DMS153 treated with DMSO at 0.1 percent for 48 hours (cell line): ENCODE data around the gene WFS1.

Source experiments
- DNase-seq: peaks from one replicate; lab custom pipeline; 2025; ENCODE audit not compliant: unreplicated experiment; lab: John Stamatoyannopoulos, UW

WFS1 gene

DNA sequence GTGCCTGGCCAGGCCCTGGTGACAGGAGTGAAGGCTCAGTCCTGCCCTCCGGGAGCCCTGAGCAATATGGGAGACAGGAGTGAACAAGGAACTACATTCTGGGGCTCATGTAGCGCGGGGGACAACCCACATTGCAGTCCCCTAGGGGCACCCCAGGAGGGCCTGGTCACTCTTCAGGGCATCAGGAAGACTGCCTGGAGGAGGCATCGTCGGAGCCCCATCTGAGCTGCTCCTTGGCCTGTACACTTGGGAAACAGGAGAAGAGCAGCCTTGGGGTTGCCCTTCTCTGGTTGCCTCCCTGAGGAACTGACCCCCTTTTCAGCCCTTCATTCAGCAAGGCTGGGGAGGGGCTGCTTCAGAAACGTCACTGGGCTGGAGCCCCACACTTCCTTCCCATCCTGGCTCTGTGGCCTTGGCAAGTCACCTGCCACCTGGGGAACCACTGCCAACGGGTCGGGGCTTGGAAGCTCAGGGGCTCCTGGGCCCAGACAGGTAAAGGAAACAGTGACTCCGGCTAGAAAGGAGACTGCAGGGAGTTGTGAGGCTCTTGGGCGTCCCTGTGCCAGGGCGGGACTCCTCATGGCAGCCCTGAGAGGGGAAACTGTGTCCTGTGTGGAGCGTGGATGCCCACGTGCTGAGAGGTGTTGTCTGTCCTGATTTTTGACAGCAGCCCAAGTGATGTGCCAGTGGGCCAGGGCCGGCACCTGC is 10.1 kb downstream of the WFS1 start:
- DNase-seq: no peak

DNA sequence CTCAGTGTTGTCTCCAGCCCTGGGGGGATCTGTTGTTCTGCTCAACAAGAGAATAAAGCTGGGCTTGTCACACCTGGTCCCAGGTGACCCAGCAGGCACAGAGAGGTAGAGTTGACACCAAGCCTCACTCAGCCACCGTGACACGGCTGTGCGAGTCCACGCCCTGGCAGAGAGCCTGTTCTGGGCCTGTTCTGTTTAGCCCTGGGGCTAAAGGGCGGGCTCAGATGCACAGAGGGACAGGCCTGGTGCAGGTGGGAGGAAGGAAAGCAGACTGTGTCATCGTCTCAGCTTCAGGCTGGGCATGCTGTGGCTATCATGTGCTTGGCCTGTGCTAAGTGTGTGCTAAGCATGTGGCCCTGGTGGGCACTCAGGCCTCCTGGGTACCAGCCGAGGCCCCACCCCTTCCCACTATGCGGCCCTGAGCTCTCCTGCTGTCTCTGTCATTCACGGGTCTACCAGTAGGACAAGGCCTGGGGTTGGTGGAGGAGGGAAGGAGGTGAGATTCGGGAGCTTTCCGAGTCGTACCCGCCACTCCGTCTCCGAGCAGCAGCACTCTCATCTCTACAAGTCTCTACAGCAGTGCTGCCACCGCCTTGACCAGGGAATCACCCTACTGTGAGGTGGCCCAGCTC is 10.8 kb downstream of the WFS1 start:
- no peak for DNase-seq

DNA sequence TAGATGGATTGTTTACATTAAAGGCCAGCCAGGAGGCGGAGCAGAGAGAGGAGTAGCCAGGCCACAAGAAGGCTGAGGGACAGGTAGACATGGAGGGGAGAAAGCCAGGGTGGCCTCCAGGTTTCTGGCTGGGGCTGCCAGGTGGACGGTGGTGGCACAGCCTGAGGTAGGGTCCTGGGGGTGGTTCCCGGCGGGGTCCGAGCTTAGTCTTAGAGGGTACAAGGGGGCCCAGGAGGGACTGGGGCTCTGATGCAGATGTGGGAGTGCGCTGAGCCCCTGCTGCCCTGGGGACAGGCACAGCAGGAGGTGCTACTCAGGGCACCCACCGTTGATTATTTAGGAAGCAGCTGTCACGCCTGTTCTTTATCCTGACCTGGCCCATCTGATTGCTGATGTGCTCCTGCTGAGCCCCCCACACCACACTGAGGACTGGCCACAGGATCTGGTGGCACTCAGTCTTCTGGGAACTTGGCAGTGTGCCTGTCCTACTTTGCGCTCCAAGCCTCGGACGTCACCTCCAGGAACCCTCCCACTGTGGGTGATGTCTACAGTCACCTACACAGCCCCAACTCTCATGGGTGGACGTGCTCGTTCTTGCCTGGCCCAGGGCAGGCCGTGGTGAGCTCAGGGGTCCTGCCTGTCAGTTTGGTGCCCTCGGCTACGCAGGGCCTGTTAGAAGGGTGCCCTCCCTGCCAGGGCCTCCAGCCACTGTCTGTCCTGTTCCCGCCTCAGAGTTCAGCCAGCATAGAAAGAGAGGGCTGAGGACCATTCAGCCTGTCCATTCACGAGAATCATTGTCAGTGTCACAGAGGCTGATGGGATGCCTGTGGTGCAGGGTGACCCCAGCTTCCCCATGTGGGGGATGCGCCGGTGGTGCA is 12.0 kb downstream of the WFS1 start:
- no peak for DNase-seq

DNA sequence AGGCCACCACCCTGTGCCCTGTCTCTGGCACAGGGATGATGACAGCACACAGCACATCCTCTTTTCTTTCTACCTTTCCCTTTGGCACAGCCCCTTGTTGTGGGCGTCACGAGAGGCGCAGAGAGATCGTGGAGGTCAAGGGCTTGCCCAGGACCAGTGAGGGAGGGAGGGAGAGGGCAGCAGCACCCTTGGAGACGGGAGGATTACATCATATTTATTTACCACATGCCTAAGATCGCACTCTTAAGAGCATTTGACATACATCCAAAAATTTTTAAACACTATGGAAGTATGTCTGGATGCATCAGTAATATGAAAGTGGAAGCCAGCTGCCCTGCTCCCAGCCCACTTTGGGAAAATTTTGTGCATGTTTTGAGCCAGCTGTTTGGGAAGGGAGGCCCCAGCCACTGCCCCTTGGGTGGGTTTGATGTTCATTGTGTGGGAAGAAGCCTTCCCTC is 12.7 kb downstream of the WFS1 start:
- DNase-seq: no peak

DNA sequence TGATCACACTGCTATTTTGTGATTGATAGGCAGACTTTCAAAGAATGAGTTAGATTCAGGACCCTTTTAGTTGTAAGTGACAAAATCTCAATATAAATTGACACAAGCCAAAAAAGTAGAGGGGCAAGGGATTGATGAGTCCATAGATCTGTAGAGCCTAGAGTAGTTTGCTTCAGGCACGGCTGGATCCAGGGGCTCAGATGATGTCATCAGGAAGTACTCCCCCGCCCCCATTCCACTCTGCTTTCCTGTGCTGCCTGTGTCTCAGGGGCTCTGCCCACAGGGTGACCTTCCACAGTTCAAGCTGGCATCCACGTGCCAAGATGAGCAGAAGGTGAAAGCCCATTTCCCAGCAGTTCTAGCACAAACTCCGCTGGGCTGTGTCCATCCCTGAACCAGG is 13.6 kb downstream of the WFS1 start:
- no peak for DNase-seq

DNA sequence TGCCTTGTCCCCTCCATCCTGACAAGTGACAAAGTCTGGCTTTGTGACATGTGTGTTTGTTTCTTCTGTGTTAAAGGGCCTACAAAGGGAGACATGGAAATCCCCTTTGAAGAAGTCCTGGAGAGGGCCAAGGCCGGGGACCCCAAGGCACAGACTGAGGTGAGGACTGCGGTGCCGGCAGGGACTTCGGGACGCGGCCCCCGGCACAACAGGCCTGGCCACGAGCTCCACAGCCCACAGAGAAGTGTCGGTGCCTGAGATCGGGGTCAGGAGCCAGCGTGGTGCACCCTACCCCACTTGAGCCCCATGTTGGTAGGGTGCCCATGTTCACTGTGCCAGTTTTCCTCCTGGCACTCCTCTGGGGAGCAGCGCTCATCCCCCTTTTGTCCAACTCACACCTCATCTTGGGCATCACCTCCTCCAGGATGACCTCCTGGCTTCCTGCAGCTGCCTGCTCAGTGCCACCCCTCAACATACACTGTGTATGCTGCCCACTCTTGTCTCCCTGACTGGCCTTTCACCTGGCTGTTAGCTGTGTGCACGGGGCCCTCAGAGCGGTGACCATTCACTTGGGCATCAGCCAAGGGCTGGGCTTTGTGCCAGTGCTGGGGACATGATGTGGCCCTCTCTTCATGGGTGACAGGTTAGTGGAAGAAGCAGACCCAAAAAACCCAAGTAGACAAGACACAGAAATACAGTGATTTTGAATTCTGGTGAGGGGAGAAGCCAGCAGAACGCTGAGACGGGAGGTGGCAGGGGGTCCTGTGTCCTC is 17.6 kb downstream of the WFS1 start:
- no peak for DNase-seq

DNA sequence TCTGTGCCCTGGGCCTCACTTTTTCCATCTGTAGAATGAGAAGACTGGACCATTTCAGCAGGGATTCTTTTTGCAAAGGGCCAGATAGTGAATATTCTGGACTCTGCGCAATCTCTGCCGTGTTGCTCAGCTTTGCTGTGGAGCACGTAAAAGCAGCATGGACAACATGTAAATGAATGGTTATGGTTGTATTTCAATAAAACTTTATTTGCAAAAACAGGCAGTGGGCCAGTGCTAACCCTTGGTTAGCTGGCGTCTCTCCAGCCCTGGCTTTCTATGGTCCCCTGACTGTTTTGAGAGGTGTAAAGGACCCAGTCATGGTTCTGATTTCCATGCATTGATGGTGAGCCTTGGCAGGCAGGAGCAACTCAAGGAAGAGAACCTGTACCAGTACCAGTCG is 18.7 kb downstream of the WFS1 start:
- no peak for DNase-seq

DNA sequence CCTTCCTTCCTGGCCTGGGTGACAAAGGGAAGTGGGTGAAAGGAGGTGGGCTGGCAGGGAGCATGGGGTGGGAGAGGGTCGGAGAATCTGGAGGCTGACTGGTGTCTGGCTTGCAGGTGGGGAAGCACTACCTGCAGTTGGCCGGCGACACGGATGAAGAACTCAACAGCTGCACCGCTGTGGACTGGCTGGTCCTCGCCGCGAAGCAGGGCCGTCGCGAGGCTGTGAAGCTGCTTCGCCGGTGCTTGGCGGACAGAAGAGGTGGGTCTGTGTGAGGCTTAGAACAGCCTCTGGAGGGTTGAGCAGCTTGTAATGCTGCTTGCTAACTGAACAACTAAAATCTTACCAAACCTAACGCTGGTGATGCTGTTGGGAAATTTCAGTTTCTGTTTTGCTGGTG is 19.2 kb downstream of the WFS1 start:
- no peak for DNase-seq

DNA sequence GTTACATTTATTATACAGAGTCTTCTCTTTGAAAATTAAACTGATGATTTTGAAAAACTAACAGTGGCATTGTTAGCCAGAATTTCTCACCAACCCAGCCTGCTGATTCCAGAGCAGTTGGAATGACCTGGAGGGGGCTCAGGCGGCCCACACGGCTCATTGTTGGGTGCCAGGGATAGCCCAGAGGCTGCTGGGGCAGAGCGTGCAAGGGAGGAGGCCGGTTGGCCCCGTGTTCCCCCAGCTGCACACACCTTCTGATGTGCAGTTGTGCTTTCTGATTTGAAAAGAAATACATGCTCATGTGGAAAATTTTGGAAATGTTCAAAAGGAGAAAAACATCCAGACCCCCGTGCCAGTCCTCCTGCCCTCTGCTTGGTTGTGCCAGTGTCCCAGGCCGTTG is 20.6 kb downstream of the WFS1 start:
- DNase-seq: no peak

DNA sequence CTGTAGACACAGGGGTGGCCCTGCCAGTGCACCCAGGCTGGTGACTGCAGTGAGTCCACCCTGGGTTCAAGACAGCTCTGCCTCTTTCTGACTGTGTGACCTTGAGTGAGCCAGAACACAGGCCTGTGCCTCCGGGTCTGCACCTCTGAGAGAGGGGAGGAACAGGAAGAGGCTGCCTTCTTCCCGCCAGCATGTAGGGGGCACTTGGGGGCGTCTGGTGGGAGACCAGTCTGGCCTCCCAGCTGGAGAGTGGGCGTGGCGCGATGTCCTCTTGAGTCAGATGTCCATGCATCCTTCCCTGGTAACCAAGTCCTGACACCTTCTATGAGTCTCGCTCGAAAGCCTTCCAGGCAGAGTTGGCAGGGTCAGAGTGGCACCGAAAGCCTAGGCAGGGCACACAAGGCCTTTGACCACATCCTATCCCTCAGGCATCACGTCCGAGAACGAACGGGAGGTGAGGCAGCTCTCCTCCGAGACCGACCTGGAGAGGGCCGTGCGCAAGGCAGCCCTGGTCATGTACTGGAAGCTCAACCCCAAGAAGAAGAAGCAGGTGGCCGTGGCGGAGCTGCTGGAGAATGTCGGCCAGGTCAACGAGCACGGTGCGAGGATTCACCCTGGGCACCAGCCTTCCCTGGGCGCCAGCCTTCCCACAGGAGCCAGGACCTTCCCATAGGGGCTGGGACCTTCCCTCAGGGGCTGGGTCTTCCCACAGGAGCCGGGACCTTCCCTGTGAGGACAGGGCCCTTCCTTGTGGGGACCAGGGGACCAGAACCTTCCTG is 21.3 kb downstream of the WFS1 start:
- no peak for DNase-seq

DNA sequence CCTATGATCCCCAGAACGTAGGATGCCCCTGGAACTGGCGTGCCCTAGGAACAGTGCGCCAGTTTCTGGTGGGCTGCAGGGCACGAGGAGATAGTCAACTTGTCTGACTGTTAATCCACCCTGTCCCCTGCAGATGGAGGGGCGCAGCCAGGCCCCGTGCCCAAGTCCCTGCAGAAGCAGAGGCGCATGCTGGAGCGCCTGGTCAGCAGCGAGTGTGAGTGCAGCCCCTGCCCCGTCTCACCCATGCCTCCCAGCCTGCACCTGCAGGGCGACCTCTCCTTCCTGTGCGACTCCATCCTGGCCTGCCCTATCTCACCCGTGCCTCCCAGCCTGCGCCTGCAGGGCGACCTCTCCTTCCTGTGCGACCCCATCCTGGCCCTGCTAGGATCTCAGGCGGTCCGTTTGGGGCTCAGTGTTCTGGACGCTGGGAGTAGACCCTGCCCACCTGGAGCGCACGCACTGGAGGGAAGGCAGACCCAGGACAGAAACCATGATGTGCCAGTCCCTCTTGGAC is 22.2 kb downstream of the WFS1 start:
- no peak for DNase-seq

DNA sequence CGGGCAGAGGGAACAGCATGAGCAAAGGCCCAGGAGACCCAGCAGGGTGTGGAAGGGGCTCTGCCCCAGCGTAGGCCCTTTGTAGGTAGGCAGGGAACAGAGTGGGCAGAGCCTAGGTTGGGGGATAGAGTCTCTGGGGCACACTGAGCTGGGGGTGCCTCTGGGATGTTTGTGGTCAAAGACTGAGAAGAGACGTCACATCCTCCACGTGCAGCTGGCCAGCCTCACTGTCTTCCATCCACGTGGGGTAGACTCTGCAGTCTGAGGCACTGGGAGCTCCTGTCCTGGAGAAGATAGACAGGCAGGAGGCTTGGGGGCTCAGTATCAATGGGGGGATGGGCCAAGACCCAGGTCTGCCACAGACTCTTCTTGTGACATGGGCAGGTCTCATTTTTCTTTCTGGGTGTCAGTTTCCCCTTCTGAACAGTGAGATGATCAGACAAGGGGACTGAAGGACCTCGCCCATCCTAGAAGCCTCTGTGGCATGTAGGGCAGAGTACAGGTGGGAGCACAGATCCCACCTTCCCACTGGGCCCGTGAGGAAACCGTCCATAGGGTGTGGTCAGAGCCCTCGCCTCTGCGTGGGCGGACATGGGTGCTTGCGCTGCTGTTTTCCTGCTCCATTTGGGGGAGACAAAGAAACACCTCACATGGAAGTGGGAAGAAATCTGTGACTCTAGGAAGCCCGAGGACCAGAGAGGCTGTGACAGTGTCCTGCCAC is 22.9 kb downstream of the WFS1 start:
- DNase-seq: no peak

DNA sequence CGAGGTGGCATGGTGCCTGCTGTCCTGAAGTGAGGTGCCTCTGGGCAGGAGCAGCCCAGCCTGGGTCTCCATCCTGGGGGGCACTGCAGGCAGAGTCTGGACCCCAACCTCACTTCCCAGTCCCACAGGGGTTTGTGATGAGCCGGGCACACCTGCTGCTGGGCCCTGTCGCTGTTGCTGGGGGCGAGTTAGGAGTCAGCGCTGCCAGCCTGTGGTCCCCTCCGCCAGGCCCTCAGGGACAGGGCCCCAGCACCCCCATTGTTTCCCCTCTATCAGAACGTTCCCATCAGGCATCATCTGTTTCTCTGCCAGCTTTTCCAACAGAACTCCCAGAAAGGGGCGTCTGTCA is 23.4 kb downstream of the WFS1 start:
- DNase-seq: no peak

DNA sequence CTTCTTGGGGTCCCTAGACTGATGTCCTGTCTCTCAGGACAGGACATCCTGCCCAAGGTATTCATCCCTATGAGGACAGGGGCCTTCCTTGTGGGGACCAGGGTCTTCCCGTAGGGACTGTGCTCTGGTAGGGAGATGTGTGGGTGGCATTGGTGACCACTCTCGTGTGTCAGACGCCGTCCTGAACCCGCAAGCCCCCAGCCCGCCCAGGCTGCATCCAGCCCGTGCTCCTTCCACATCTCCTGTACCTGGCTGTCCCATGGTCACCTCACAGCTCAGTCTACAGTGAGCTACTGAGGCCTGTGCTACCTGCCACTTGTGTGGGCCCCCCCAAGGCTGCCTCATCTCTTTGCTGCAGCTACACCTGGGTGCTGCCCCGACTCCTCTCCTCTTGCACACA is 24.0 kb downstream of the WFS1 start:
- no peak for DNase-seq

DNA sequence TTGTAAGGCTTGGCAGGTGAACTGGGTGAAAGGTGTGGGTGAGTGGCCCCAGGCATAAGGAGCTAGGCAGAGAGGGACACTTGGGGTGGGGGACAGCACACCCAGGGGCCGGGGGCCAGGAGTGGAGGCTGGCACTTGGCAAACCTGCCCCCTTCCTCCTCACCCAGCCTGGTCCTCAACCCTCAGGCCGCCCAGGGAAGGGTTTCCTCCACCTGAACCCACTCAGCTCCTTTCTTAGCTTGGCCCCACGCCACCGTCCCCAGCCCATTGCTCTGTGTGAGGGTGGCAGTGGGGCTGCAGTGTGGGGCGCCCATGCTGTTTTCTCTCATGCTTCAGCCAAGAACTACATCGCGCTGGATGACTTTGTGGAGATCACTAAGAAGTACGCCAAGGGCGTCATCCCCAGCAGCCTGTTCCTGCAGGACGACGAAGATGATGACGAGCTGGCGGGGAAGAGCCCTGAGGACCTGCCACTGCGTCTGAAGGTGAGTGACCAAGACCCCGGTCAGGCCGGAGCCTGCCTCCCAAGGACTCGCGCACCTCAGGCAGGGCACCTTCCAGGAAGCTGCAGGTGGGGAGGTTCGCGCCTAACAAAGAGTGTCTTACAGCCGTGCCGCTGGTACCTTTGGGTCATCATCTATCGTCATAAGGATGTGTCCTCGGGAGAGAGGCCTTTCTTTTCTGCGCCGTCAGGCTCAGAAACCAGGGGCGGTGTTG is 25.2 kb downstream of the WFS1 start:
- DNase-seq: no peak

DNA sequence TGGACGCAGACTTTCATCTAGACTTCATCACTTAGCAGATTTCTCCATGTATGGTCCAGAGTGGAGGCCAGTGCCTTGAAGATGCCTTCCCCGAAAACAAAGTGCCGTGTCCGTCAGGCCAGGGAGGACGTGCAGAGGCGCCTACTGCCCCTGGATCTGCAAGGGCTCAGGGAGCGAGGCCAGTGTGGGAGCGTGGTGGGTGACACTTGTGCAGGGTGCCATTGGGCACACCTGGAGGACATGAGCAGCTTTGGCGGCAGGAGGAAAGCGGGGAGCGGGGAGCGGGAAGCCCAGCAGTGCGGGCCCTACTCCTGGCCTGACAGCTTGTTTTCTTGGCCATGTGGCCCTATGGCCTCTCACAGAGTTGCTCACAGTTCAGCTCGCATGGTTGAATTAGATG is 25.8 kb downstream of the WFS1 start:
- no peak for DNase-seq

DNA sequence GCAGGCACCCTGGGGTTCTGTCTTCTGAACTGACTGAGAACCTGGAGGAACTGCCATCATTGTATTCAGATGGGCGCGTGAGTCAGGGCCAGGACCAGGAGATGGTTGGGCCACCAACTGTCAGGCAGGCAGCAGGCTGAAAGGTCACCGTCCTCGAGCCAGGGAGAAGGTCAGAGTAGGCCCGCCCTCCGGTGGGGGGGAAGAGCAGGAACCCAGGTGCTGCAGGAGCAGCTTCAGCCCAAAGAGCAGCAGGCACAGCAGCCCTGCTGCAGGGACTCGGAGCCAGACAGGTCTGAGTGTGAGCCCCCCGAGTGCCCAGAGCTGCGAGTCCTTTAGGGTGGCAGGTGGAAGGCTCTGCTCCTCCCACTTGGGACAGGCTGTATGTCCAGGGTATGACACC is 26.4 kb downstream of the WFS1 start:
- no peak for DNase-seq

DNA sequence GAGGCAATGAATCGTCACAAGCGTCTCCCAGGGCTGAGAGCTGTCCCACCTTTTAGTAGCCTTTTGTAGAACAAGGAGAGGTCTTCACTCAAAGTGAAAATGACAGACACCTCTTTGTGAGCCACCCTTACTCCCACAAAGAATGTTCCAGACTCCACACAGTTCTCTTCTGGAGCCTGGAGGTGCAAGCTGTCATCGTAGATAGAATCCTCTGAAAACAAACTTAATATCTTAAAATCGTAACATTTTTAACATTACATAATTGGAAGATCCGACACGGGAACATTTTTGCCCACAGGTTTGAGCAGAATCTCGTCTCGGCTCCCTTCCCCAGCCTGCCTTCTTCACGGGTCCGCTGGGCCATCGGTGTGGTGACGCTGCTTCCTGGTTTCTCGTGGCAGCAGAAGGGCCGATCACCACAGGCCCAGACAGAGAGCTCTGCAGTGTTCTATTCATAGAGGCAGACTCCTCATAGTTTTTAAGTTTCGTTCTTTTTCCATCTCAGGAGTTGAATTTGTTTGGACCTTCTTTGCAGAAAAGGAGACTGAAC is 27.7 kb downstream of the WFS1 start:
- no peak for DNase-seq

DNA sequence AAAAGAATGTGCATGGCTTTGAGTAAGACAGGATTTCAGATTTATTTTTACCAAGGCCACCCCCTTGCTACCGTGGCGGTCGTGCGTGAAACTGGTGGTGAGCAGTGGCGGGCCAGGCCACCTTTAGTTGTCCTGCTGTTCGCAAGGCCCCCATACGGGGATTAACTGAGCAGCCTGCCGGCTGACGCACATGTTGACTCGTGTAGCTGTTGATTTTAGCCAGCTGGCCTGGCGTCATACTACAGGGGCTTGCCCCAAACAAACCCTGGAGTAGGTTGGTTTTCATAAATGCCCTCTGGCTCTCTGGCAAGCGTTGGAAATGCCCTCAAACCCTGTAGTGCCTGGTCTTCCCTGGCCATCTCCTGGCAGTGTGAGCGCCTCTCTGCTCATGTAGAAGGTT is 28.4 kb downstream of the WFS1 start:
- DNase-seq: no peak
